Activated CD8-positive, alpha-beta memory T cell treated with anti-CD3 and anti-CD28 coated beads, Interleukin-2, amount 10 ng/mL, durations not matched to agents 7 days and 5 days (primary cell): ENCODE results near the gene IFT20. TPM values are rescaled to one million over a fixed set of nuclear protein-coding genes. Genes with fewer than 3 reads are reported as not detected.
"Not testable (repeated sequence)": the region's sequence is repeated elsewhere in the genome, so short reads cannot be mapped to it uniquely, and the experiment has no call there.

Experiments used
- ATAC-seq: fragments of 150-1000 bp; cut with Tn5 transposase; one replicate; pipeline ENCODE4 v1.10.0; 2021; ENCODE audit warnings: moderate library complexity
- CTCF ChIA-PET: fragments of 350-600 bp; sonication (Branson Sonifier 250); formaldehyde crosslinking; loops from one replicate; lab custom pipeline; 2021; ENCODE audit warnings: antibody characterized with exemption; lab: Charles Lee
- DNase-seq: peaks from one replicate; pipeline ENCODE4 v3.0.0-alpha.2; 2020
- H3K27ac Mint-ChIP-seq: one replicate; pipeline ENCODE4 v1.8.0; 2021; ENCODE audit warnings: mild to moderate bottlenecking, mixed read lengths
- H3K27me3 Mint-ChIP-seq: one replicate; pipeline ENCODE4 v1.8.0; 2021; ENCODE audit warnings: mixed read lengths
- H3K36me3 Mint-ChIP-seq: one replicate; pipeline ENCODE4 v1.8.0; 2021; ENCODE audit warnings: mild to moderate bottlenecking, mixed read lengths
- H3K4me1 Mint-ChIP-seq: one replicate; pipeline ENCODE4 v1.8.0; 2021; ENCODE audit warnings: mixed read lengths
- H3K4me3 Mint-ChIP-seq: one replicate; pipeline ENCODE4 v1.8.0; 2021; ENCODE audit warnings: mild to moderate bottlenecking, moderate library complexity, mixed read lengths
- H3K9me3 Mint-ChIP-seq: one replicate; pipeline ENCODE4 v1.8.0; 2022; ENCODE audit warnings: low read depth, mixed read lengths
- total RNA-seq, 2 experiments: library from RNA; stranded (reverse); gene quantifications; one replicate each; pipeline ENCODE4 v1.2.3, GENCODE V29; 2021

IFT20 gene
- total RNA-seq, 2 experiments from 2014 or later = 20.2 to 22.8 TPM

- Mint-ChIP-seq H3K4me3 (no peak overlapping the region), H3K27ac (no peak overlapping the region)
Observed at GRCh38 chr17:28315846-28316705, 19.2 kb downstream of the IFT20 start.

GRCh38 chr17:28313841-28314240 is 21.4 kb downstream of the IFT20 start:
- ATAC-seq (no peak), DNase-seq (no peak)
- CTCF ChIA-PET = interaction anchor here (0.9 to 1.1 kb wide), 3 partner anchors 22 to 102 kb away, joined by 3 read pairs; partner anchors contain the start of genes IFT20, SEBOX and TNFAIP1
- Mint-ChIP-seq H3K27ac (no peak overlapping the region), H3K9me3 (no peaks in the 10 kb centered on the region), H3K4me3 (no peak overlapping the region), H3K36me3 (no peaks in the 10 kb centered on the region), H3K27me3 (peaks cover 3% of the 10 kb centered on the region), H3K4me1 (peaks cover 12% of the 10 kb centered on the region)

More at GRCh38 chr17:28315846-28316705, 19.2 kb downstream of the IFT20 start:
- Mint-ChIP-seq H3K36me3 (peaks cover 2% of the 10 kb centered on the region), H3K4me1 (peaks cover 25% of the 10 kb centered on the region), H3K9me3 (no peaks in the 10 kb centered on the region), H3K27me3 (peaks cover 3% of the 10 kb centered on the region)
- ATAC-seq (no peak), DNase-seq (no peak)
- CTCF ChIA-PET = interaction anchor here (2.4 kb wide), 1 partner anchor 422 kb away, joined by 8 read pairs; the partner anchor contains the start of gene LYRM9

GRCh38 chr17:28306954-28307401 is 28.3 kb downstream of the IFT20 start:
- Mint-ChIP-seq H3K4me3 (no peak overlapping the region), H3K36me3 (no peaks in the 10 kb centered on the region)
- CTCF ChIA-PET = no interaction called here

GRCh38 chr17:28298449-28298848 is 36.8 kb downstream of the IFT20 start:
- CTCF ChIA-PET = interaction anchor here (1.5 kb wide), 1 partner anchor 16 kb away, joined by 3 read pairs; no protein-coding TSS in a partner anchor
- peaks cover 17% of the 10 kb centered on the region for H3K27me3 Mint-ChIP-seq
- no peak for DNase-seq

More at GRCh38 chr17:28306954-28307401, 28.3 kb downstream of the IFT20 start:
- no peaks in the 10 kb centered on the region for H3K9me3 Mint-ChIP-seq
- DNase-seq (no peak), ATAC-seq (no peak)
- peaks cover 39% of the 10 kb centered on the region for H3K27me3 Mint-ChIP-seq
- H3K27ac Mint-ChIP-seq = no peak overlapping the region
- H3K4me1 Mint-ChIP-seq = no peaks in the 10 kb centered on the region

GRCh38 chr17:28295677-28296578 is 39.3 kb downstream of the IFT20 start:
- no peak for DNase-seq
- Mint-ChIP-seq H3K36me3 (no peaks in the 10 kb centered on the region), H3K9me3 (no peaks in the 10 kb centered on the region), H3K4me3 (no peak overlapping the region), H3K27me3 (peaks cover 38% of the 10 kb centered on the region), H3K27ac (no peak overlapping the region), H3K4me1 (peaks cover 3% of the 10 kb centered on the region)
- CTCF ChIA-PET = interaction anchor here (0.9 to 1.0 kb wide), 2 partner anchors 44 to 121 kb away, joined by 3 read pairs; no protein-coding TSS in a partner anchor
- ATAC-seq = no peak

More at GRCh38 chr17:28298449-28298848, 36.8 kb downstream of the IFT20 start:
- H3K4me1 Mint-ChIP-seq = peaks cover 3% of the 10 kb centered on the region
- H3K4me3 Mint-ChIP-seq = no peak overlapping the region
- ATAC-seq = no peak
- H3K36me3 Mint-ChIP-seq = no peaks in the 10 kb centered on the region
- H3K9me3 Mint-ChIP-seq = no peaks in the 10 kb centered on the region
- H3K27ac Mint-ChIP-seq = no peak overlapping the region

GRCh38 chr17:28293994-28294393 is 41.3 kb downstream of the IFT20 start:
- H3K27me3 Mint-ChIP-seq = peaks cover 41% of the 10 kb centered on the region

GRCh38 chr17:28292878-28293277 is 42.4 kb downstream of the IFT20 start:
- not testable (repeated sequence) for H3K4me3 Mint-ChIP-seq, DNase-seq, H3K27ac Mint-ChIP-seq, H3K4me1 Mint-ChIP-seq, H3K9me3 Mint-ChIP-seq, ATAC-seq, H3K36me3 Mint-ChIP-seq
- CTCF ChIA-PET = interaction anchor here (1.5 kb wide), 1 partner anchor 41 kb away, joined by 3 read pairs; no protein-coding TSS in a partner anchor
- peaks cover 41% of the 10 kb centered on the region for H3K27me3 Mint-ChIP-seq

More at GRCh38 chr17:28293994-28294393, 41.3 kb downstream of the IFT20 start:
- no peak overlapping the region for H3K27ac Mint-ChIP-seq
- CTCF ChIA-PET = interaction anchor here (1.5 kb wide), 1 partner anchor 42 kb away, joined by 3 read pairs; no protein-coding TSS in a partner anchor
- H3K4me1 Mint-ChIP-seq = peaks cover 3% of the 10 kb centered on the region
- H3K9me3 Mint-ChIP-seq = no peaks in the 10 kb centered on the region
- no peak overlapping the region for H3K4me3 Mint-ChIP-seq
- no peak for ATAC-seq
- H3K36me3 Mint-ChIP-seq = no peaks in the 10 kb centered on the region
- DNase-seq = no peak

- Mint-ChIP-seq H3K36me3 (no peaks in the 10 kb centered on the region), H3K27me3 (peaks cover 41% of the 10 kb centered on the region), H3K9me3 (no peaks in the 10 kb centered on the region), H3K4me1 (peaks cover 3% of the 10 kb centered on the region), H3K27ac (no peak overlapping the region), H3K4me3 (no peak overlapping the region)
- ATAC-seq (no peak), DNase-seq (no peak)
- CTCF ChIA-PET = no interaction called here
Observed at GRCh38 chr17:28291780-28292330, 43.4 kb downstream of the IFT20 start.

- no peak for ATAC-seq
- Mint-ChIP-seq H3K36me3 (no peaks in the 10 kb centered on the region), H3K4me3 (no peak overlapping the region), H3K4me1 (peaks cover 2% of the 10 kb centered on the region), H3K27ac (no peak overlapping the region), H3K27me3 (peaks cover 37% of the 10 kb centered on the region), H3K9me3 (no peaks in the 10 kb centered on the region)
- CTCF ChIA-PET = no interaction called here
- DNase-seq = no peak
Observed at GRCh38 chr17:28290703-28291102, 44.6 kb downstream of the IFT20 start.

- ATAC-seq = no peak
- DNase-seq = no peak
- Mint-ChIP-seq H3K27ac (no peak overlapping the region), H3K4me1 (no peaks in the 10 kb centered on the region), H3K9me3 (no peaks in the 10 kb centered on the region), H3K36me3 (no peaks in the 10 kb centered on the region), H3K4me3 (no peak overlapping the region), H3K27me3 (peaks cover 29% of the 10 kb centered on the region)
- CTCF ChIA-PET = no interaction called here
Observed at GRCh38 chr17:28285965-28286364, 49.3 kb downstream of the IFT20 start.

GRCh38 chr17:28282596-28282995 is 52.7 kb downstream of the IFT20 start:
- CTCF ChIA-PET = interaction anchor here (1.3 kb wide), 1 partner anchor 16 kb away, joined by 3 read pairs; no protein-coding TSS in a partner anchor
- Mint-ChIP-seq H3K27ac (no peak overlapping the region), H3K36me3 (peaks cover 3% of the 10 kb centered on the region), H3K9me3 (no peaks in the 10 kb centered on the region), H3K4me1 (peaks cover 11% of the 10 kb centered on the region), H3K27me3 (peaks cover 52% of the 10 kb centered on the region), H3K4me3 (no peak overlapping the region)
- DNase-seq (no peak), ATAC-seq (no peak)

GRCh38 chr17:28280826-28281225 is 54.4 kb downstream of the IFT20 start:
- Mint-ChIP-seq H3K4me3 (no peak overlapping the region), H3K27me3 (peaks cover 69% of the 10 kb centered on the region), H3K27ac (no peak overlapping the region), H3K36me3 (peaks cover 3% of the 10 kb centered on the region), H3K9me3 (no peaks in the 10 kb centered on the region), H3K4me1 (peaks cover 11% of the 10 kb centered on the region)
- CTCF ChIA-PET = interaction anchor here (1.1 to 1.6 kb wide), 2 partner anchors 24 to 29 kb away, joined by 4 read pairs; no protein-coding TSS in a partner anchor
- ATAC-seq (no peak), DNase-seq (no peak)
